Kidney (tissue), 14 donors: Measurements from ENCODE around the gene CIAO3. TPM values are rescaled to one million over a fixed set of nuclear protein-coding genes. Genes with fewer than 3 reads are reported as not detected.

Experiments used
- DNase-seq, 5 donors: peaks; one replicate each; pipeline ENCODE4 v3.0.0-alpha.2; 2013 to 2020
- FAIRE-seq: peaks from 2 replicates; lab custom pipeline; 2012; peaks lifted over from hg19 to GRCh38; lab: Jason Lieb, UNC
- H3K27ac ChIP-seq, 2 donors: one replicate each; pipeline ENCODE4 v1.7.0; 2013; ENCODE audit warnings: low read depth in 2 of 2, low read length in 2 of 2, inconsistent platforms in 1 of 2
- H3K27me3 ChIP-seq: one replicate; pipeline ENCODE4 v1.7.1; 2013; ENCODE audit warnings: low read length, inconsistent platforms; ENCODE audit not compliant: control insufficient read depth, insufficient read depth
- H3K36me3 ChIP-seq, 3 donors: one replicate each; pipeline versions ENCODE4 v1.7.0 to v1.7.1; 2013; ENCODE audit warnings: low read length in 3 of 3, control low read depth in 1 of 3, inconsistent platforms in 1 of 3; ENCODE audit not compliant: insufficient read depth in 3 of 3, control insufficient read depth in 2 of 3
- H3K4me1 ChIP-seq, 3 donors: one replicate each; pipeline versions ENCODE4 v1.7.0 to v1.7.1; 2013; ENCODE audit warnings: low read length in 3 of 3, inconsistent platforms in 1 of 3, low read depth in 1 of 3; ENCODE audit not compliant: control insufficient read depth in 2 of 3, insufficient read depth in 2 of 3
- H3K4me3 ChIP-seq, 3 donors: one replicate each; pipeline versions ENCODE4 v1.7.0 to v1.8.1; 2013; ENCODE audit warnings: low read length in 3 of 3, control low read depth in 1 of 3, inconsistent platforms in 1 of 3
- H3K9ac ChIP-seq, 3 donors: one replicate each; pipeline versions ENCODE4 v1.7.0 to v1.7.1; 2013; ENCODE audit warnings: low read length in 3 of 3, control low read depth in 1 of 3, inconsistent platforms in 1 of 3
- H3K9me3 ChIP-seq, 3 donors: one replicate each; pipeline versions ENCODE4 v1.7.0 to v1.7.1; 2013; ENCODE audit warnings: low read length in 3 of 3, control low read depth in 1 of 3, inconsistent platforms in 1 of 3; ENCODE audit not compliant: control insufficient read depth in 2 of 3, insufficient read depth in 1 of 3
- intact Hi-C: fragments of 100-400 bp; cut with DNase I; formaldehyde crosslinking; loops from one replicate; pipeline ENCODE4 v1.11.1; 2022
- polyA plus RNA-seq: library from polyadenylated mRNA; stranded (reverse); fragments of 350-450 nt; fragmentation: Illumina TruSeq; extraction: RNeasy Lipid Tissue Mini Kit (QIAGEN cat#74804); gene quantifications from one replicate; pipeline ENCODE4 v1.2.3, GENCODE V29; 2014; ENCODE audit warnings: low read depth, low replicate concordance; ENCODE audit not compliant: insufficient read depth
- total RNA-seq: library from RNA; stranded (reverse); fragmentation: NEBNext Ultra II Directional; extraction: Animal tissue kit (Norgen Biotek cat#: 25700); gene quantifications from one replicate; pipeline ENCODE4 v1.2.1, GENCODE V29; 2021
- TF ChIP-seq, protein P1 (sequence below): IDR thresholded peaks from 3 replicates; pipeline ENCODE4 v1.5.1; 2012; ENCODE audit warnings: mild to moderate bottlenecking, moderate library complexity, borderline replicate concordance; ENCODE audit not compliant: insufficient read depth; ENCODE audit errors: extremely low read depth
- donor health status: control.
- donor health status: control.
- donor health status: control.
- donor health status: control.
- donor health status: control.
- donor health status: DM: yes; HTN: yes; CAD: no.
- donor health status: Normal renal cell carcinoma (clear cell type).

Gene CIAO3
- total and polyA plus RNA-seq, 2 donors from 2014 or later: 36.8 to 37.7 TPM

GRCh38 chr16:723695-724094, 17.1 kb downstream of the CIAO3 start:
- Histone ChIP-seq H3K27ac (no peak overlapping the region), H3K36me3 (no peaks in the 10 kb centered on the region), H3K9ac (no peak overlapping the region), H3K9me3 (no peaks in the 10 kb centered on the region), H3K4me3 (no peak overlapping the region), H3K27me3 (no peaks in the 10 kb centered on the region), H3K4me1 (peaks cover 0 to 31% (median 4%) of the 10 kb centered on the region in 3 donors)
- FAIRE-seq (no peak), DNase-seq (no peak)
- intact Hi-C loops: no loop called here
- TF ChIP-seq, protein P1, sequence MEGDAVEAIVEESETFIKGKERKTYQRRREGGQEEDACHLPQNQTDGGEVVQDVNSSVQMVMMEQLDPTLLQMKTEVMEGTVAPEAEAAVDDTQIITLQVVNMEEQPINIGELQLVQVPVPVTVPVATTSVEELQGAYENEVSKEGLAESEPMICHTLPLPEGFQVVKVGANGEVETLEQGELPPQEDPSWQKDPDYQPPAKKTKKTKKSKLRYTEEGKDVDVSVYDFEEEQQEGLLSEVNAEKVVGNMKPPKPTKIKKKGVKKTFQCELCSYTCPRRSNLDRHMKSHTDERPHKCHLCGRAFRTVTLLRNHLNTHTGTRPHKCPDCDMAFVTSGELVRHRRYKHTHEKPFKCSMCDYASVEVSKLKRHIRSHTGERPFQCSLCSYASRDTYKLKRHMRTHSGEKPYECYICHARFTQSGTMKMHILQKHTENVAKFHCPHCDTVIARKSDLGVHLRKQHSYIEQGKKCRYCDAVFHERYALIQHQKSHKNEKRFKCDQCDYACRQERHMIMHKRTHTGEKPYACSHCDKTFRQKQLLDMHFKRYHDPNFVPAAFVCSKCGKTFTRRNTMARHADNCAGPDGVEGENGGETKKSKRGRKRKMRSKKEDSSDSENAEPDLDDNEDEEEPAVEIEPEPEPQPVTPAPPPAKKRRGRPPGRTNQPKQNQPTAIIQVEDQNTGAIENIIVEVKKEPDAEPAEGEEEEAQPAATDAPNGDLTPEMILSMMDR: no peak

- Histone ChIP-seq H3K4me1 (peaks cover 0 to 28% (median 4%) of the 10 kb centered on the region in 3 donors), H3K9ac (no peak overlapping the region), H3K9me3 (no peaks in the 10 kb centered on the region), H3K36me3 (no peaks in the 10 kb centered on the region), H3K27me3 (no peaks in the 10 kb centered on the region), H3K27ac (no peak overlapping the region), H3K4me3 (no peak overlapping the region)
- DNase-seq: no peak
- no peak for FAIRE-seq
- intact Hi-C loops: no loop called here
- TF ChIP-seq, protein P1: no peak
These were observed 17.8 kb downstream of the CIAO3 start for GRCh38 chr16:722835-723633.

GRCh38 chr16:721765-722540, 18.8 kb downstream of the CIAO3 start:
- Histone ChIP-seq H3K36me3 (no peaks in the 10 kb centered on the region), H3K4me3 (peak overlapping the region in 1 of 3 donors; percentile 78), H3K27ac (no peak overlapping the region), H3K27me3 (no peaks in the 10 kb centered on the region), H3K4me1 (peaks cover 0 to 24% (median 4%) of the 10 kb centered on the region in 3 donors), H3K9ac (no peak overlapping the region), H3K9me3 (no peaks in the 10 kb centered on the region)
- no peak for FAIRE-seq
- TF ChIP-seq, protein P1: no peak
- DNase-seq: peak in 1 of 5 donors; percentile 70
- intact Hi-C loops: no loop called here
